HepG2 (cell line): ENCODE data around the gene MAP2K7. TPM values are rescaled to one million over a fixed set of nuclear protein-coding genes. Genes with fewer than 3 reads are reported as not detected.
A peak's percentile ranks its signal among the peaks of the same experiment; 100 is the strongest.

ENCODE experiments used
- ERF ChIP-seq: IDR thresholded peaks from 2 replicates; pipeline ENCODE4 v1.6.1; 2018; ENCODE audit warnings: missing biosample characterization, missing genetic modification reagents
- GABPA ChIP-seq, 2 experiments: IDR thresholded peaks; 2 replicates each; pipeline ENCODE4 v1.6.1; 2011 to 2016; ENCODE audit warnings: low read depth in 2 of 2, low read length in 1 of 2, missing biosample characterization in 1 of 2, missing genetic modification characterization in 1 of 2
- HNF4G ChIP-seq, 2 experiments: sonication (generic) in 1 of 2; formaldehyde crosslinking in 1 of 2; IDR thresholded peaks; 2 replicates each; pipeline versions ENCODE4 v1.4.0 to v1.6.1; 2011 to 2020; ENCODE audit warnings: borderline replicate concordance in 2 of 2, low read depth in 2 of 2, mild to moderate bottlenecking in 2 of 2, low read length in 1 of 2, missing genetic modification reagents in 1 of 2, moderate library complexity in 1 of 2
- JUNB ChIP-seq: sonication (generic); formaldehyde crosslinking; IDR thresholded peaks from 2 replicates; pipeline ENCODE4 v1.8.0; 2022; ENCODE audit warnings: missing genetic modification reagents, mild to moderate bottlenecking, borderline replicate concordance
- NCOA1 ChIP-seq: sonication (generic); formaldehyde crosslinking; IDR thresholded peaks from 2 replicates; pipeline ENCODE4 v1.9.0; 2021; ENCODE audit warnings: missing genetic modification reagents
- PAWR ChIP-seq: sonication (generic); formaldehyde crosslinking; IDR thresholded peaks from 2 replicates; pipeline ENCODE4 v1.4.0; 2020; ENCODE audit warnings: missing genetic modification reagents, mild to moderate bottlenecking, borderline replicate concordance
- PITX1 ChIP-seq: sonication (generic); formaldehyde crosslinking; IDR thresholded peaks from 2 replicates; pipeline ENCODE4 v1.5.1; 2020; ENCODE audit warnings: mild to moderate bottlenecking, missing genetic modification reagents
- SKI ChIP-seq: fragments of 450-650 bp; IDR thresholded peaks from one replicate; pipeline ENCODE4 v1.6.1; 2018; ENCODE audit warnings: mild to moderate bottlenecking; ENCODE audit not compliant: partially characterized antibody
- SOX6 ChIP-seq, 2 experiments: fragments of 450-650 bp in 1 of 2; sonication (generic) in 1 of 2; formaldehyde crosslinking in 1 of 2; IDR thresholded peaks; 2 replicates each; pipeline versions ENCODE4 v1.4.0 to v1.6.1; 2017 to 2020; ENCODE audit warnings: antibody characterized with exemption in 1 of 2, mild to moderate bottlenecking in 1 of 2, missing genetic modification reagents in 1 of 2
- TMF1 ChIP-seq: sonication (generic); formaldehyde crosslinking; IDR thresholded peaks from 2 replicates; pipeline ENCODE4 v1.8.1; 2022; ENCODE audit warnings: low read depth, missing genetic modification reagents
- UBTF ChIP-seq: sonication (generic); formaldehyde crosslinking; IDR thresholded peaks from 2 replicates; pipeline ENCODE4 v1.4.0; 2020; ENCODE audit warnings: mild to moderate bottlenecking, missing genetic modification reagents
- ZBTB7A ChIP-seq: sonication (generic); formaldehyde crosslinking; IDR thresholded peaks from 2 replicates; pipeline ENCODE4 v1.8.0; 2022; ENCODE audit warnings: mild to moderate bottlenecking, missing genetic modification reagents
- ZHX1 ChIP-seq: sonication (generic); formaldehyde crosslinking; IDR thresholded peaks from 2 replicates; pipeline ENCODE4 v1.8.1; 2022; ENCODE audit warnings: low read depth, mild to moderate bottlenecking, missing genetic modification reagents
- ZKSCAN5 ChIP-seq: sonication (generic); formaldehyde crosslinking; IDR thresholded peaks from 2 replicates; pipeline ENCODE4 v1.5.1; 2020; ENCODE audit warnings: mild to moderate bottlenecking, missing genetic modification reagents
- ZNF24 ChIP-seq: fragments of 450-650 bp; IDR thresholded peaks from 2 replicates; pipeline ENCODE4 v1.6.1; 2017; ENCODE audit warnings: antibody characterized with exemption, mild to moderate bottlenecking
- ZNF446 ChIP-seq: sonication (generic); formaldehyde crosslinking; IDR thresholded peaks from 2 replicates; pipeline ENCODE4 v1.5.0; 2020; ENCODE audit warnings: mild to moderate bottlenecking, missing genetic modification reagents
- ZNF570 ChIP-seq: sonication (generic); formaldehyde crosslinking; IDR thresholded peaks from 2 replicates; pipeline ENCODE4 v1.4.0; 2020; ENCODE audit warnings: mild to moderate bottlenecking, missing genetic modification reagents, borderline replicate concordance
- ZNF768 ChIP-seq: sonication (generic); formaldehyde crosslinking; IDR thresholded peaks from 2 replicates; pipeline ENCODE4 v1.4.0; 2020; ENCODE audit warnings: missing genetic modification reagents
- ZNF776 ChIP-seq: sonication (generic); formaldehyde crosslinking; IDR thresholded peaks from 2 replicates; pipeline ENCODE4 v1.4.0; 2020; ENCODE audit warnings: mild to moderate bottlenecking, missing genetic modification reagents
- ZSCAN21 ChIP-seq: sonication (generic); formaldehyde crosslinking; IDR thresholded peaks from 2 replicates; pipeline ENCODE4 v1.8.0; 2022; ENCODE audit warnings: mild to moderate bottlenecking, missing genetic modification reagents, moderate library complexity, borderline replicate concordance
- ZSCAN30 ChIP-seq: sonication (generic); formaldehyde crosslinking; IDR thresholded peaks from 2 replicates; pipeline ENCODE4 v1.5.0; 2020; ENCODE audit warnings: mild to moderate bottlenecking, missing genetic modification reagents
- polyA plus RNA-seq, 8 experiments: library from polyadenylated mRNA; depleted of rRNA in 3 of 8; stranded (reverse) in 7 of 8; unstranded in 1 of 8; fragments of >200 nt; fragmentation: Illumina TruSeq in 4 of 8; extraction: Trizol in 4 of 8; gene quantifications; 2 replicates each; pipeline versions ENCODE4 v1.2.1 to v1.2.3, GENCODE V29; 2011 to 2016; ENCODE audit warnings: low read depth in 4 of 8, missing spikeins in 1 of 8, mixed read lengths in 1 of 8; ENCODE audit not compliant: insufficient read depth in 1 of 8
- total RNA-seq, 5 experiments: library from RNA; depleted of rRNA; stranded (reverse); fragments of >200 nt; fragmentation: Illumina TruSeq; extraction: Trizol; gene quantifications; 2 replicates each; pipeline ENCODE4 v1.2.3, GENCODE V29; 2016; ENCODE audit warnings: low read depth in 1 of 5
- TF ChIP-seq, protein P1 (sequence below), 2 experiments: fragments of 450-650 bp in 1 of 2; sonication (generic) in 1 of 2; formaldehyde crosslinking; IDR thresholded peaks; 2 replicates each; pipeline versions ENCODE4 v1.5.0 to v1.8.0; 2020 to 2022; ENCODE audit warnings: mild to moderate bottlenecking in 1 of 2, missing genetic modification reagents in 1 of 2

MAP2K7 gene
- total and polyA plus RNA-seq, 2 of the 13 experiments (the other 11 are each of a cell fraction or from before 2014, with no cell fraction given) = 9.0 to 10.8 TPM

- TF ChIP-seq, protein P1, sequence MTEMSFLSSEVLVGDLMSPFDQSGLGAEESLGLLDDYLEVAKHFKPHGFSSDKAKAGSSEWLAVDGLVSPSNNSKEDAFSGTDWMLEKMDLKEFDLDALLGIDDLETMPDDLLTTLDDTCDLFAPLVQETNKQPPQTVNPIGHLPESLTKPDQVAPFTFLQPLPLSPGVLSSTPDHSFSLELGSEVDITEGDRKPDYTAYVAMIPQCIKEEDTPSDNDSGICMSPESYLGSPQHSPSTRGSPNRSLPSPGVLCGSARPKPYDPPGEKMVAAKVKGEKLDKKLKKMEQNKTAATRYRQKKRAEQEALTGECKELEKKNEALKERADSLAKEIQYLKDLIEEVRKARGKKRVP (CRISPR knock-in tag; IDR thresholded peaks at IDR 0.05) = no peak
- TF ChIP-seq ZKSCAN5 (CRISPR knock-in tag) (no peak), ZNF776 (CRISPR knock-in tag) (peak; percentile 58), UBTF (CRISPR knock-in tag) (peak; percentile 63; the same call in 1 of the 2 replicates), PITX1 (CRISPR knock-in tag) (peak; percentile 75), TMF1 (CRISPR knock-in tag) (no peak), SOX6 (IDR thresholded peaks at IDR 0.05) (no peak), SOX6 (CRISPR knock-in tag; IDR thresholded peaks at IDR 0.05) (peak; percentile 42; the same call in 1 of the 2 replicates), ZHX1 (CRISPR knock-in tag) (peak; percentile 51; the same call in 1 of the 2 replicates), JUNB (CRISPR knock-in tag) (no peak), HNF4G (IDR thresholded peaks at IDR 0.05; ENCODE audit: borderline replicate concordance, low read depth, low read length) (no peak), HNF4G (CRISPR knock-in tag; IDR thresholded peaks at IDR 0.05; ENCODE audit: borderline replicate concordance, low read depth) (no peak), ERF (peak; percentile 2; the same call in 1 of the 2 replicates), ZNF446 (0 out of 2 replicates have a peak, but pooled peaks have one; percentile 24), SKI (peak; percentile 49), NCOA1 (CRISPR knock-in tag) (no peak), ZNF768 (CRISPR knock-in tag) (no peak), GABPA (IDR thresholded peaks at IDR 0.05; ENCODE audit: low read depth, low read length) (no peak), GABPA (CRISPR knock-in tag; IDR thresholded peaks at IDR 0.05; ENCODE audit: low read depth) (no peak), PAWR (CRISPR knock-in tag) (no peak), ZNF24 (no peak), ZNF570 (CRISPR knock-in tag) (no peak), ZSCAN30 (CRISPR knock-in tag) (peak; percentile 59; the same call in 1 of the 2 replicates), ZSCAN21 (0 out of 2 replicates have a peak, but pooled peaks have one; percentile 29), ZBTB7A (CRISPR knock-in tag) (0 out of 2 replicates have a peak, but pooled peaks have one; percentile 41)
These were observed 34.8 kb upstream of the MAP2K7 start (continued) for GRCh38 chr19:7868671-7869452.
